Measurements from ENCODE around the gene RPS15A. TPM values are rescaled to one million over a fixed set of nuclear protein-coding genes. Genes with fewer than 3 reads are reported as not detected.
"Not testable (repeated sequence)": the region's sequence is repeated elsewhere in the genome, so short reads cannot be mapped to it uniquely, and the experiment has no call there.

Gene RPS15A
- polyA plus RNA-seq, 1 experiment, result 2,792 TPM

DNA sequence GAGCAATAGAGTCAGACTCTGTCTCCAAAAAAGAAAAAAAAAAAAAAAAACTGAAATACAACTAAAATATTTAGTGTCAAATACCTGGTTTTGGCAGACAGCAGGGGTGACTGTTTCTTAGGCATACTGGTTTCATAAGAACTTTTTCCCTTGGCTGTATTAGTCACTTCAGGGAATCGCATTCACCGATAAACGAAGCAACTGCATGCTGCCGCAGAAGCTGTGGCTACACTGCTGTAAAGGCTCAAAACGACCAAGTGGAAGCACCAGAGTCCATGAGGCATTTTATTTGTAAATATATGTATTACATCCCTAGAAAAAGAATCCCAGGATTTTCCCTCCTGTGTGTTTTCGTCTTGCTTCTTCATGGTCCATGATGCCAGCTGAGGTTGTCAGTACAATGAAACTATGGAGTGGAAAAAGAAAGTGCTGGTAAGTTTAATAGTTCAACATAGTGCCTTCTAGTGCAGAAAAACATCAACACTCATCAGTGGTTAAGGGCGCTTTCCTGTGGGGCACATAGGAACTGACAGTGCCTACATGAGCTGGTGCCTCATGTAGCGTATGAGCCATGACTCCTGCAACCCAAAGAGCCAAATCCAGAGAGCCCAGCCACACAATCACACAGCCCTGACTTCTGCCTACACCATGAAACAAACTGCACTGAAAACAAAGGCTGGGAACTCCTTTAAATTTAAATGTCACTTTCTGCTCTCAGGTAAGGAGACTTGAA lies 7.3 kb downstream of the RPS15A start:
- POLR2A ChIA-PET, result no interaction called here
- H3K4me3 ChIP-seq (ENCODE audit: low read depth, low read length), result no peak overlapping the region
- TF ChIP-seq, protein P1, sequence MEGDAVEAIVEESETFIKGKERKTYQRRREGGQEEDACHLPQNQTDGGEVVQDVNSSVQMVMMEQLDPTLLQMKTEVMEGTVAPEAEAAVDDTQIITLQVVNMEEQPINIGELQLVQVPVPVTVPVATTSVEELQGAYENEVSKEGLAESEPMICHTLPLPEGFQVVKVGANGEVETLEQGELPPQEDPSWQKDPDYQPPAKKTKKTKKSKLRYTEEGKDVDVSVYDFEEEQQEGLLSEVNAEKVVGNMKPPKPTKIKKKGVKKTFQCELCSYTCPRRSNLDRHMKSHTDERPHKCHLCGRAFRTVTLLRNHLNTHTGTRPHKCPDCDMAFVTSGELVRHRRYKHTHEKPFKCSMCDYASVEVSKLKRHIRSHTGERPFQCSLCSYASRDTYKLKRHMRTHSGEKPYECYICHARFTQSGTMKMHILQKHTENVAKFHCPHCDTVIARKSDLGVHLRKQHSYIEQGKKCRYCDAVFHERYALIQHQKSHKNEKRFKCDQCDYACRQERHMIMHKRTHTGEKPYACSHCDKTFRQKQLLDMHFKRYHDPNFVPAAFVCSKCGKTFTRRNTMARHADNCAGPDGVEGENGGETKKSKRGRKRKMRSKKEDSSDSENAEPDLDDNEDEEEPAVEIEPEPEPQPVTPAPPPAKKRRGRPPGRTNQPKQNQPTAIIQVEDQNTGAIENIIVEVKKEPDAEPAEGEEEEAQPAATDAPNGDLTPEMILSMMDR (IDR thresholded peaks at IDR 0.05; ENCODE audit: insufficient read depth, low read depth, low read length), result no peak
- DNase-seq (ENCODE audit: low read depth), result no peak
- CTCF ChIA-PET, result no interaction called here
- peaks cover 15% of the 10 kb centered on the region for H3K36me3 ChIP-seq (ENCODE audit: control insufficient read depth, insufficient read depth, low read length)
- H3K27me3 ChIP-seq (ENCODE audit: control insufficient read depth, insufficient read depth, low read length), result no peaks in the 10 kb centered on the region

DNA sequence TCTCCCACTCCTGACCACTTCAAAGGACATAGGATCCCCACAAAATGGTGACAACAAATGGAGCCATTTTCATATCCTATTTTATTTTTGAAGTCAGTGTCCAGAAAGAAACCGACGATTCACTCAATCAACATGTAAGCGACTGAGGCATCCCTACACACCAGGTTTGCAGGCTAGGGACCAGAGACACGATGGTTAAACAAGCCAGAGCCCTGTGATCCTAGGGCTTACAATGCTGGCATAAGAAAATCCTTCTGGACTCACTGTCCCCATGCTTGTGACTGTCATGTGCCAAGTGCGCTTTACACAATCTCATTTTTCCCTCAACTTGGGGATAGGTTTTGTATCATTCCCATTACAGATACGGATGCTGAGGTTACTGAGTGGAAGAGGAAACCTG lies 8.9 kb downstream of the RPS15A start:
- H3K27me3 ChIP-seq (ENCODE audit: control insufficient read depth, insufficient read depth, low read length); H3K4me3 ChIP-seq (ENCODE audit: low read depth, low read length); DNase-seq (ENCODE audit: low read depth); CTCF ChIA-PET; POLR2A ChIA-PET: not testable (repeated sequence)
- peaks cover 14% of the 10 kb centered on the region for H3K36me3 ChIP-seq (ENCODE audit: control insufficient read depth, insufficient read depth, low read length)

DNA sequence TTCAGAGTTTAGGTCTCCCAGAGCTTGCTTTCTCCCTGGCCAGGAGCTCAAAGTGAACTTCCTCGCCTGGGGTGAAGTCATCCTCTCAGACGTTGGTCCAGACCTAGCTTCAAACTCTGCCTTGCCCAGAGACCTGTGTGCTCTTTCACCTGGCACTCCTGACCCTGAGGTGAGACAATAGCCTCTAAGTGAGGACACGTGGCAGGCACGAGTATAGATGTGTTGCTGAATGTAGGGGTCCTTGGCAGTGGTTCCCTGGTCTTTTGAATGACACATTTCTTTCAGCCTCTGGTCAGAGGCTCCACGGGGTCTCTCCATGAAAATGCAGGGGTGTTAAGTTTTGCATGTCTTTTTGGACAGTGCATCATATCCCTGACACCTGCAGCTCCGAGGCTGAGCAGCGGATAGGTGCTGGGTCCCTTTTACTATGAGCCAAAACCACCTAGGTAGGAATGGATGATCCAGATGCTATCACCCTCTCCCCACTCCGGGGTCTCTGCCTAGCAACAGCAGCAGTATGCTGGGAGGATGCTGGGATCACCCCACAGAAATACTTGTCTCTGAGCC lies 9.6 kb downstream of the RPS15A start:
- CTCF ChIA-PET; H3K27me3 ChIP-seq (ENCODE audit: control insufficient read depth, insufficient read depth, low read length); POLR2A ChIA-PET; H3K4me3 ChIP-seq (ENCODE audit: low read depth, low read length); DNase-seq (ENCODE audit: low read depth): not testable (repeated sequence)
- peaks cover 11% of the 10 kb centered on the region for H3K36me3 ChIP-seq (ENCODE audit: control insufficient read depth, insufficient read depth, low read length)

DNA sequence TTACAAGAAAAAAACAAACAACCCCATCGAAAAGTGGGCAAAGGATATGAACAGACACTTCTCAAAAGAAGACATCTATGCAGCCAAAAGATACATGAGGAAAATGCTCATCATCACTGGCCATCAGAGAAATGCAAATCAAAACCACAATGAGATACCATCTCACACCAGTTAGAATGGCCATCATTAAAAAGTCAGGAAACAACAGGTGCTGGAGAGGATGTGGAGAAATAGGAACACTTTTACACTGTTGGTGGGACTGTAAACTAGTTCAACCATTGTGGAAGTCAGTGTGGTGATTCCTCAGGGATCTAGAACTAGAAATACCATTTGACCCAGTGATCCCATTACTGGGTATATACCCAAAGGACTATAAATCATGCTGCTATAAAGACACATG lies 12.5 kb downstream of the RPS15A start:
- H3K4me3 ChIP-seq (ENCODE audit: low read depth, low read length); H3K36me3 ChIP-seq (ENCODE audit: control insufficient read depth, insufficient read depth, low read length); CTCF ChIA-PET; POLR2A ChIA-PET; DNase-seq (ENCODE audit: low read depth); H3K27me3 ChIP-seq (ENCODE audit: control insufficient read depth, insufficient read depth, low read length): not testable (repeated sequence)

DNA sequence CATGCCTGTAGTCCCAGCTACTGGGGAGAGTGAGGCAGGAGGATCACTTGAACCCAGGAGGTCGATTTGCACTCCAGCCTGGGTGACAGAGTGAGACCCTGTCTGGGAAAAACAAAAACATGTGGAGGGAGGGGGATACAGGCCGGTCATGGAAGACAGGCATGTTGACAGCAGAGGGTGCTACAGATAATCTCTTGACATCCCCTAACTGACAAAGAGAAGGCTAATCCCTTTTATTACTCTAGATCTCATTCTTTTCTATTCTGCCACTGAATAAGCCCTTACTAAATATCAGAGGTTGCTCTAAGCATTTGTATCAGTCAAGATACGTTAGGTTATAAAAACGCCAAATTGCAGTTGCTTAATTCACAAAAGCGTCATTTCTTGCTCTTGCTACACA lies 13.8 kb downstream of the RPS15A start:
- H3K4me3 ChIP-seq (ENCODE audit: low read depth, low read length); H3K36me3 ChIP-seq (ENCODE audit: control insufficient read depth, insufficient read depth, low read length); POLR2A ChIA-PET: not testable (repeated sequence)

DNA sequence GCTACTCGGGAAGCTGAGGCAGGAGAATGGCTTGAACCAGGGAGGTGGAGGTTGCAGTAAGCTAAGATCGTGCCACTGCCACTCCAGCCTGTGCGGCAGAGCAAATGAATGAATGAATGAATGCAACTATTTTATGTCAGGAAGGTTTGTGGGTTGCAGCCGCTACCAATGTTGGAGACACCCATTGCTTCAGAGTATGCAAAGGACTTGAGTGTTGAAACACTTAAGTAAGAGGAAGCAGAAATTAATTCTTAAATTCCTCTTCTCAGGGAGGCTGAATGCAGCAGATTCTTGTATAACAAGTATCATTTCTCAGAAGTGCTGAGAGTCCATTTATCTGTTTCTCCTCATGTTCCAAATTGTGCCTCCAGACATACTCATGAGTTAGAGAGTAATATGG lies 15.5 kb downstream of the RPS15A start:
- H3K36me3 ChIP-seq (ENCODE audit: control insufficient read depth, insufficient read depth, low read length), result not testable (repeated sequence)
- CTCF ChIA-PET, result interaction anchor here (1.3 kb wide), 1 partner anchor 27 kb away, joined by 3 read pairs; the partner anchor contains the start of gene ARL6IP1

More for the DNA sequence above, 13.8 kb downstream of the RPS15A start:
- CTCF ChIA-PET; H3K27me3 ChIP-seq (ENCODE audit: control insufficient read depth, insufficient read depth, low read length); DNase-seq (ENCODE audit: low read depth): not testable (repeated sequence)

DNA sequence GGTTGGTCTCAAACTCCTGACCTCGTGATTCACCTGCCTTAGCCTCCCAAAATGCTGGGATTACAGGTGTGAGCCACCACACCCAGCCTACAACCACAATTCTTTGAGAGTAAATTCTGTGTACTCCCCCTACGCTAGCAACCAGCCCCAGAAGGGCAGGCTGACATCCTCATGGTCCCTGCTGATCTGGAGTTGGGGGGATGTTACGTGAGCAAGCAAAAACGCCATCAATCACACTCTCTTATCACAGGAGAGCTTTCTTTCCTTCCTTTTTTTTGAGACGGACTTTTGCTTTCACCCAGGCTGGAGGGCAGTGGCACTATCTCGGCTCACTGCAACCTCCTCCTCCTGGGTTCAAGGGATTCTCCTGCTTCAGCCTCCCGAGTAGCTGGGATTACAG lies 18.0 kb downstream of the RPS15A start:
- H3K4me3 ChIP-seq (ENCODE audit: low read depth, low read length); H3K36me3 ChIP-seq (ENCODE audit: control insufficient read depth, insufficient read depth, low read length); POLR2A ChIA-PET; DNase-seq (ENCODE audit: low read depth); CTCF ChIA-PET; H3K27me3 ChIP-seq (ENCODE audit: control insufficient read depth, insufficient read depth, low read length): not testable (repeated sequence)

More for the DNA sequence above, 15.5 kb downstream of the RPS15A start:
- H3K4me3 ChIP-seq (ENCODE audit: low read depth, low read length); POLR2A ChIA-PET; DNase-seq (ENCODE audit: low read depth); H3K27me3 ChIP-seq (ENCODE audit: control insufficient read depth, insufficient read depth, low read length): not testable (repeated sequence)

DNA sequence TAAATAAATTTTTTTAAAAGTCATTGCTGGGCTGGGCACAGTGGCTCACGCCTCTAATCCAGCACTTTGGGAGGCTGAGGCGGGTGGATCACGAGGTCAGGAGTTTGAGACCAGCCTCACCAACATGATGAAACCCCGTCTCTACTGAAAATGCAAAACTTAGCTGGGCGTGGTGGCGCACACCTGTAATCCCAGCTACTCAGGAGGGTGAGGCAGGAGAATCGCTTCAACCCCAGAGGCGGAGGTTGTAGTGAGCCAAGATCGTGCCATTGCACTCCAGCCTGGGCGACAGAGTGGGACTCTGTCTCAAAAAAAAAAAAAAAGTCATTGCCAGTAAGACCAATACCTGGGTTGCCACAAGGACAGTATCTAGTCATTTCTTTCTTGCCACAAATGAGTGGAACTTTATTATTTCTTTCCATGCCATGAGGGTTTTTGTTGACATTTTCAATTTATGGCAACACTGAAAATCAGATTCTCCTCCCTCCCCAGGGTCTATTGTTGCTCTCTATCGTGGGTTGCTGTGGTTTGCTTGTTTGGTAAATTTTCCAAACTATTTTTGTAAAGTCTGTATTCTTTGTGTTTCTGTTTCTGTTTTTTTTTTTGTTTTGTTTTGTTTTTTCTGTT lies 19.7 kb downstream of the RPS15A start:
- POLR2A ChIA-PET, result not testable (repeated sequence)

DNA sequence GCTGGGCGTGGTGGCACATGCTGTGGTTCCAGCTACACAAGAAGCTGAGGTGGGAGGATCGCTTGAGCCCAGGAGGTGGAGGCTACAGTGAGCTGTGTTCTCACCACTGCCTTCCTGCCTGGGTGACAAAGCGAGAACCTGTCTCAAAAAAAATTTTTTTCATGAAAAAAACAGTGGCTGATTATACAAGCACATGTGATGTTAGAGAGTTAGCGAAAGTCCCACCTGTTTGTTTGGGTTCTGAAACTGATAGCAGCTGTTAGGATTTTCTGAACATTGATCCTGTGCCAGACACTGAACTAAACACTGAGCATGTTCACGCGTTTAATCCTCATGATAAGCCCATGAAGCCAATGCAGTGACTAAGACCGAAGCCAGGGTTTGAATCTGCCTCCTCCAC lies 22.9 kb downstream of the RPS15A start:
- POLR2A ChIA-PET; H3K4me3 ChIP-seq (ENCODE audit: low read depth, low read length); DNase-seq (ENCODE audit: low read depth); H3K27me3 ChIP-seq (ENCODE audit: control insufficient read depth, insufficient read depth, low read length); H3K36me3 ChIP-seq (ENCODE audit: control insufficient read depth, insufficient read depth, low read length); CTCF ChIA-PET: not testable (repeated sequence)

More for the DNA sequence above, 19.7 kb downstream of the RPS15A start:
- H3K27me3 ChIP-seq (ENCODE audit: control insufficient read depth, insufficient read depth, low read length); H3K36me3 ChIP-seq (ENCODE audit: control insufficient read depth, insufficient read depth, low read length); DNase-seq (ENCODE audit: low read depth); H3K4me3 ChIP-seq (ENCODE audit: low read depth, low read length); CTCF ChIA-PET: not testable (repeated sequence)

DNA sequence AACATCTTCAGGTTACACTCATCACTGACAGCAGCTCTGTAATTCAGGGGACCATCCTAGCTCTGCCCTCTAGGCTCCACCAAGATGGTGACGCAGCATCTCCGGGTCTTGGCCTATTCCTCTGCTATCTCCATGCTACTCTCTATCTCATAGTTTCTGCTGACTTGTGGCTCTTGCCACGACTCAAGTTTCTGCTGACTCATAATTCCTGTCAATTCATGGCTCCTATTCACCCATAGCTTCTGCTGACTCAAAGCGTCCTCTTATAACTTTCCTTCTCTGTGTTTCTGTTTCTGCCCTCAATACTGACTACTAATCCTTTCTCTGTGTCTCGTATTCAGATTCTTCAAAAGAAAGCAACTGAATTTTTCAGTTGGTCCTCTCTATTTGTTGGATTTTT lies 27.4 kb downstream of the RPS15A start:
- POLR2A ChIA-PET; CTCF ChIA-PET; H3K4me3 ChIP-seq (ENCODE audit: low read depth, low read length); H3K27me3 ChIP-seq (ENCODE audit: control insufficient read depth, insufficient read depth, low read length); H3K36me3 ChIP-seq (ENCODE audit: control insufficient read depth, insufficient read depth, low read length); DNase-seq (ENCODE audit: low read depth): not testable (repeated sequence)
